NCI-H1092 (cell line): ENCODE measurements around the gene FOXD1.
"Not testable (repeated sequence)": the region's sequence is repeated elsewhere in the genome, so short reads cannot be mapped to it uniquely, and the experiment has no call there.

ENCODE experiments used
- DNase-seq: peaks from one replicate; lab custom pipeline; 2025; lab: John Stamatoyannopoulos, UW

The FOXD1 gene

DNA sequence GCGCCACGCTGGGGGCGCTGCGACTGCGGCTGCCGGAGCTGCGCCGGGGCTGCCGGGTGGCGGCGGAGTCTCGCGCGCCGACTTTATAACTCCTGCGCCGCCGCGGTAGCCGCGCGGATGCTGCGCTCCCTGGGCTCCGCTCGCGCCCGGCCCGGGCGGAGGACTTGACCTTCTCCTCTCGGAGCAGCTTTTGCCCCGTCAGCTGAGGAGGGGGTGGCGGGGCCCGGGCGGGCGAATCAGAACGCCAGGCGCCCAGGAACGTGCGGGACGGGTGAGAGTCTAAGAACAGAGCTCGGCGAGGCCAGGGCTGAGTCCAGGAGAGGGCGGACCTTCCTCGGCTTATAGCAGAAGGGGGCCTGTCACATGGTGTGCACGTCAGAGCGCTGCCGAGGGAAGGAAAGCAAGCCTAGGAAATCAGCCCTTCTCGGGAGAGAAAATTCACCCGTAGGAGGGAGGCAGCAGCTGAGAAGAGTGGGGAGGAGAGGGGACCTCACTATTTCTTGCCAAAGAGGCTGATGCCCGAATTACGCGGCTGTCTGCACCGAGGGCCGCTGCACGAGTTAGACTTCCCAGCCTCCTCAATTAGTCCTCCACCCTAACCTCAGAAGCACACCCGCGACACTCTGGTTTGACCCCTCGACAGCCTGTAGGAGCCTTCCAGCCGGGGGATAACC lies at the start of gene FOXD1:
Gene FOXD1, minus strand, starts transcription at position 315 of the 674 bp plus-strand sequence. CDS start 415 bp downstream, outside the sequence.
- DNase-seq: peak; percentile 84

DNA sequence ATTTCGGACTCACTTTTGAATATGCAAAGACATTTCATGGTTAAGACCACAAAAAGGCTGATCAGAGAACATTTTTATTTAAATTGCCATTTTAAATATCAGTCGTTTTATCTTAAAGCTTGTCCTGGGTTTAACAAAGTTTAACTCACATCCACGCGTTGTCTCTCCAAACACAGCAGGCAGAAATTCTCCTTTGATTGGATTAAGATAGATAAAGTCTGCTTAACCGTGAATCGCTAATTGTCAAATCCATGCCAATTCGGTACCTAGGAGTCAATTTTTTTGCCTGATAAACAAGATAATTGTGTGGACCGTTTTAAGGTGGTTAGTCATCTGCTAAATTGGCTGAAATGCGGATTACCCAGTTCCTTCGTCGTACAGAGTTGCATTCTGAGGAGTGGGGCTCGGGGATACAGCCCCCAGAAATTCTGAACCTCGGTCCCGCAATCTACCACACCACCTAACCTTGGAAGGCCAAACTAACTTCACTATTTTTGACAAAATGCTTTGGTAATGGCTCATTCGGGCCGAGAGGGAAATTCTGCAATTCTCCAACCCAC lies 49.0 kb upstream of the FOXD1 start:
- no peak for DNase-seq

DNA sequence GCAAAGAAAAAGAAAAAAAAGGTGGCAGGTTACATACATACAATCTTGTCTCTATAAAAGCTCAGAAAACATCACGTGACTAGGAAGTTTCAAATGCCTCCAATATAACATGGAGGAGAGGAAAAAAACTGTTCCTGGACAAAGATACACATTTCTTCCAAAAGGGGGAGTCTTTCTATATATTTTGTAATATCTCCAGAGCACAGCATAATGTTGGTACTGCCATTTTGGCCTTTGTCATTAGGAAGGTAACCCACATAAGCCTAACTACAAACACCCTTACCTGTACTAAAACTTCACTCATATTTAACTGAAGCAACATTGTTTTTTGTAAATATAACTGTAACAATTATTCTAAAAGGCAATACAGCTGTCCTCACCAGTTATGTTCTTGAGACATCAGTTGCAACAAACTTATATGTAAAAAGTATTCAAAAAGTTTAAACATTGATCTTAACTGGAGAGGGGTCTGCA lies 48.4 kb upstream of the FOXD1 start:
- DNase-seq: peak; percentile 8

DNA sequence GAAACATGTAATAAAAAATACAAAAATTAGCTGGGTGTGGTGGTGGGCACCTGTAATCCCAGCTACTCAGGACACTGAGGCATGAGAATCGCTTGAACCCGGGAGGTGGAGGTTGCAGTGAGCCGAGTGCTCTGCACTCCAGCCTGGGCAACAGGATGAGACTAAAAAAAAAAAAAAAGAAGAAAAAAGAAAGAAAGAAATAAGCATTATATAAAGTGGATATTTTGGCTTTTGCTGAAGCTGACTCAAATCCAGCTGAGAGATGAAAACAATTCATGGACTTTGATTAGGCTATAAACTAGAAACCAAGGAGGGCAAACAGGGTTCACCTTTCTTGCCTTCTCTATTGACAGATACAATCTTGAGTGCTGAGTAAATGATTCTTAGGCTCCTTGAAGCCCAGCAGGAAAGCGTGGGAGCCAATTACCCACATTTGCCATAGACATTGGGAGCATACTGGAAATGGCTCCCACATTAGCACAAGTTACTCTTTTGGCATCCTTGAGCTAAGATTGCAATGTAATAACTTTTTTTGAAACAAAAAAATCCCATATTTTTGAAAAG lies 47.3 kb upstream of the FOXD1 start:
- DNase-seq: no peak

DNA sequence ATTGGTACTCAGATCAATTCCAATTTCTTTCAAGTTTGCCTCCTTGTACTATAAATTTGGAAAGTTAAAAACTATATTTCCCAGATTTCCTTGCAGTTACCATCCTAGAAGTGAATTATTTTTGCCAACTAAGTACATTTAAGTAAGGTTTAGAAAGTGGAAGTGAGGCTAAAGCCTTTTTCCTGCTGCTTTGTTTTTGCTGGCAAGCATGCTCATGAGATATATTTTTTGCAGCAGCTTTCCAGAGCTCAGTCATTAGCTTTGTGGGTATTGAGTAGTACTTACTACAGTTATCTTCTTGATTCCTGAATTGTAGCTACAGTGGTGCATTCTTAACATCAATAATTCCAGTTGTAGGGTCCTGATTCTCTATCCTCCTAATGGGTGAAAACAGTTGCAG lies 46.1 kb upstream of the FOXD1 start:
- DNase-seq: no peak

DNA sequence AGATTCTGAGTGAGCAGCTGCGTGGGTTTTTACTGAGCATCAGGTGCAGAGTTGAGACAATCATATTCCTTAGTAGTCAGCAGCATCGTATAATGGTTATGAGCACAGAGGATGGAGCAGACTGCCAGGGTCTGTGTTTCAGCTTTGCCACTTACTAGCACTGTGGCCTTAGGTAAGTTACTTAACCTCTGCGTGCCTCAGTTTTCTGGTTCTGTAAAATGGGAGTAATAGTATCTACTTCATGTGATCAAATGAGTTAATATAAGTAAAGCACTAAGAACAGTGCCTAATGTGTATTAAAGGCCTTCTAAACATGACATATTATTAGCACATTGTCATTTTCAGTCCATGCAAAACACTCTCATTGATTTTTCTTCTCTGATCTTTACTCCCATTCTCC lies 44.8 kb upstream of the FOXD1 start:
- DNase-seq: no peak

DNA sequence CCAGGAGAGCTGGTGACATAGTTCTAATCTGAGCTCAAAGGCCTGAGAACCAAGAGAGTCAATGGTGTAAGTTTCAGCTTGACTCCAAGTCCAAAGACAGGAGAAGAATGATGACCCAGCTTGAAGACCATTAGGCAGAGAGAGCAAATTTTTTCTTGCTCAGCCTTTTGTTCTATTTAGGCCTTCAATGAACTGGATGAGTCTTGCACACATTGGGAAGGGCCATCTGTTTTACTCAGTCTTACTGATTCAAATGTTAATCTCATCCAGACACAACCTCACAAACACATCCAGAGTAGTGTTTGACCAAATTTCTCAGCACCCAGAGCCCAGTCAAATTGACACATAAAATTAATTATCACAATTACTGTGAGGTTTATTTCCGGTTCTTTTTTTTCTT lies 42.6 kb upstream of the FOXD1 start:
- no peak for DNase-seq

DNA sequence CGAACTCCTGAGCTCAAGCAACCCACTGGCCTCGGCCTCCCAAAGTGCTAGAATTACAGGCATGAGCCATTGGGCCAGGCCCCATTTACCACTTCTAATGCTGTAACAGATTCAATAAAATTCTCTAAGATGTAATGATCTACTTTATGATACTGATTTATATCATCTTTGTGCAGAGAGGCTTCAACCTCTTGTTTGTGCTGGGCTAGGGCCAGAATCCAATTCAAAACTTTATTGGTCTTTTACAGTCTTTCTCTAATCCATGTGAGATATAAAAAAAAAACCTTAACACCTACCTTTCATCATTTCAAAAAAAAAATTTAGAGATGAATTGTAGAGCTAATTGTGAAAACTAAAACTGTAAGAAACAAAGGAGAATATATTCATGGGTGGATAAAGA lies 41.5 kb upstream of the FOXD1 start:
- no peak for DNase-seq

DNA sequence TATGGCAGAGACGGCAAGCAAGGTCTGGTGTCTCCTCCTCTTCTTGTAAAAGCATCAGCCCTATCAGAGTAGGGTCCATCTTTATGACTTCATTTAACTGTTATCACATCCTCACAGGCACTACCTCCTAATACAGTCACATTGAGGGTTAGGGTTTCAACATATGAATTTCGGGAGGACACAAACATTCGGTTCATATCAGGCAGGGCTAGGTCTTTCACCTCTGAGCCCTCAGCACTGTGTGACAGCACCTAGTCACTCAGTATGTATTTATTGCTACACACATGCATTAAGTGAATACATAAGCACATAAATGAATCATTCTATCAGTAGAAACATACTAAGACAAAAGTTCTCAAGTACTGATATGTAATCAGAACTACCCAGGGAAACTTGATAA lies 40.2 kb upstream of the FOXD1 start:
- no peak for DNase-seq

DNA sequence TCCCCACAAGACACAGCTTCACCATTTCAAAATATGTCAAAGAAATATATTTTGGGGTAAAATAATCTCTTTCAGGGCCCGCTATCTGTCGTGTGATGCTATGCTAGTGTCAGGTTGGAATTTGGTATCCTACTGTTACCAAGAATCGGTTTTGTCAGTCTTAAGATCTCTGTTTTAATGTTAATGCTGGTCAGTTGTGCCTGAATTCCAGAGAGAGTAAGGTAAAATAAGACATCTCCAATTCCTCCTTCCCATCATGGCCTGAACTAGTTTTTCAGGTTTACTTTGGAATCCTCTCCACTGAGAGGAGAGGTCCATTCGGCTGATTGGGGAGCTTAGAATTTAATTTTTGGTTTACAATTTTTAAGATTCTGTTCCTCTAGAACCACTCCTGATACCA lies 39.2 kb upstream of the FOXD1 start:
- DNase-seq: no peak

DNA sequence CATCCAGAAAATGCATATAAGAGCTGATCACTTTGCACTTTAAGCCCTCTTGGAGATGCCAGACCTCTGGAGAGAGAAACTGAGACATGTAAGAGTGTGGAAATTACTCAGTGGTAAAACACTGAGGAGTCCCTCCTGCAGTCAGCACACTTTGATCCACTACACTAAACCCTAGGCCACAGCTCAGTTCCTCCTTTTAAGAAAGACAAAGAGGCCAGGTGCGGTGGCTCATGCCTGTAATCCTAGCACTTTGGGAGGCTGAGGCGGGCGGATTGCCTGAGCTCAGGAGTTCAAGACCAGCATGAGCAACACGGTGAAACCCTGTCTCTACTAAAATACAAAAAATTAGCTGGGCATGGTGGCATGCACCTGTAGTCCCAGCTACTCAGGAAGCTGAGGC lies 38.7 kb upstream of the FOXD1 start:
- not testable (repeated sequence) for DNase-seq

DNA sequence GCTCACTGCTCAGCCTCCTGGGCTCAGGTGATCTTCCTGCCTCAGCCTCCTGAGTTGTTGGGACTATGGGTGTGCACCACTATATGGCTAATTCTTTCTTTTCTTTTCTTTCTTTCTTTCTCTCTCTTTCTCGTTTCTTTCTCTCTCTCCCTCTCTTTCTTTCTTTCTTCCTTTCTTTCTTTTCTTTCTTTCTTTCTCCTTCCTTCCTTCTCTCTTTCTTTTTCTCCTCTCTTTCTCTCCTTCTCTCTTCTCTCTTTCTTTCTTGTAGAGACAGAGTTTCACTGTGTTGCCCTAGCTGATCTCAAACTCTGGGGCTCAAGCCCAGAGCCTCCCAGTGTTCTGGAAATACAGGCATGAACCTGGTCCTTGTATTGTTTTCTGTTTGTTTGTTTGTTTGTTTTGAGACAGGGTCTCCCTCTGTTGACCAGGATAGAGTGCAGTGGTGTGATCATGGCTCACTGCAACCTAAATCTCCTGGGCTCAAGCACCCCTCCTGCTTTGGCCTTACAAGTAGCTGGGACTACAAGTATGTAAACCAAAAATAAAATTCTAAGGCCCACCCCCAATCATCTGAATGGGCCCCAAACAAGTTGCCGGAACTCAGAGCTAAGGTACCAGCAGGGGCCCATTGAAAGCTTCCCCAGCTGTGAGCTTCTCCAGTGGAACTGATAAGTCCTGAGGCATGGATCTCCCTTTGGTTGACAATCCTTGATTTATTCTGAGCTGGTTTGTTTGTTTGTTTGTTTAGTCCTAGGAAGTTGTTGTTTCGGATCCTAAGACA lies 37.7 kb upstream of the FOXD1 start:
- no peak for DNase-seq

DNA sequence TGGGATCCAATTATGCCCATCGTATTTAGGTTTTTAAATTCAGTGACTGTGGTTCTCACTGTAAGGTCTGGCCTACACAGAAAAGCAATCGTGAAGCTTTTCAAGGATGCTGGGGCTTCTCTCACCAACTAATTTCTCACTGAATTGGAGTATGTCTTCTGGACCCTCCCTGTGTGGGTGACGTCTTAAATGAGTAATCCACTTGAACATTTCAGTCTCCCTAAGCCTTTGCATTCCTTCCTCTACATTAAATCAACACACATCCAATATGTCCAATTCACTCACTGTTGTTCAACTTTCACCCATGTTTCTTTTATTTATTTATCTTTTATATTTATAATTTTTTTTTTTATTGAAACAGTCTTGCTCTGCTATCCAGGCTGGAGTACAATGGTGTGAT lies 37.1 kb upstream of the FOXD1 start:
- DNase-seq: no peak

DNA sequence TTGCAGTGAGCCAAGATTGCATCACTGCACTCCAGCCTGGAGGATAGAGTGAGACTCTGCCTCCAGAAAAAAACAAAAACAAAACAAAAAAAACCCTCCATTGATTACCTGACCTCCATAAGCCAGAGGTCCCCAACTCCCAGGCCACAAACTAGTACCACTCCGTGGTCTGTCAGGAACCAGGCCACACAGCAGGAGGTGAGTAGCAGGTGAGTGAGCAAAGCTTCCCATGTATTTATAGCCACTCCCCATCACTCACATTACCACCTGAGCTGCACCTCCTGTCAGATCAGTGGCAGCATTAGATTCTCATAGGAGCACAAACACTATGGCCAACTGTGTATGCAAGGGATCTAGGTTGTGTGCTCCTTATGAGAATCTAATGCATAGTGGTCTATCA lies 35.9 kb upstream of the FOXD1 start:
- DNase-seq: no peak

DNA sequence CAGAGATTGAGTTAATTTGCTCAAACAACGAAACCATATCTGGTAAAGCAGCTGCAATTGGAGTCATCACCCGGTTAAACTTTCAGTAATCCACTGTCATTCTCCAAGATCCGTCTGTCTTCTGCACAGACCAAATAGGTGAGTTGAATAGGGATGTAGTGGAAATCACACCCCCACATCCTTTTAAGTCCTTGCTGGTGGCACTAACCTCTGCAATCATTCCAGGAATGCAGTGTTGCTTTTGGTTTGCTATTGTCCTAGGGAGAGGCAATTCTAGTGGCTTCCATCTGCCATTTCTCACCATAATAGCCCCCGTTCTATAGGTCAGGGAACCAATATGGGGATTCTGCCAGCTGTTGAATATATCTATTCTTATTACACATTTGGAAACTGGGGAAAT lies 35.1 kb upstream of the FOXD1 start:
- DNase-seq: no peak

DNA sequence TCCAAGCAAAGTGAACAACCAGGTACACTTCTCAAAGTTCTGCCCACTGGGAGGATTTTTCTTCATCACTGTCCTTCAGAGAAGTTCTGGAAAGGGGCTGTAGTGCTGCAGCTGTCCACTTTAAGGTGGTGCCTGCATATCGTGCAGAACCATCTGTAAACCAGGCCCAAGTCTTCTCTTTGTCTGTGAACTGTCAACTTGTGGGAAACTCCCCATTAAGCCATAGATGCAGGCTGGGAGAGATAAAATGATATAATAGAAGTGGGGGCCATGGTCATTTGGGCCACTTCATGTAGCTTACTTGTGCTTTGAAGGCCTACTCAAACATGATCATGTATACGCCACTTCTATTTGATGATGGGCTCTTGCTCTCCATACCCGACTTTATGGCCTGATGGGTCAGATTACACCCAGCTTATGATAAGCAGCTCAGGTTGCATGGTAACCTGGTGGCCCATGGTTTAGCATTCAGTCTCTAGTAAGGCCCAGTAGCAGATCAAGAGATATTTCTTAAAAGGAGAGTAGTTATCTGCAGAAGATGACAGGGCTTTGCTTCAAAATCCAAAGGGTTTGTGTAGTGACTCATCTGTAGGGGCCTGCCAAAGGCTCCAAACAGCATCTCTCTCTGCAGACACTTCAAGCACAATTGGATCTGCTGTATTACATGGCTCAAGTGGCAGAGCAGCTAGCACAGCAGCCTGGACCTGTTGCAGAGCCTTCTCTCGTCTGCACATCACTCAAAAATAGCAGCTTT lies 34.0 kb upstream of the FOXD1 start:
- peak; percentile 40 for DNase-seq

DNA sequence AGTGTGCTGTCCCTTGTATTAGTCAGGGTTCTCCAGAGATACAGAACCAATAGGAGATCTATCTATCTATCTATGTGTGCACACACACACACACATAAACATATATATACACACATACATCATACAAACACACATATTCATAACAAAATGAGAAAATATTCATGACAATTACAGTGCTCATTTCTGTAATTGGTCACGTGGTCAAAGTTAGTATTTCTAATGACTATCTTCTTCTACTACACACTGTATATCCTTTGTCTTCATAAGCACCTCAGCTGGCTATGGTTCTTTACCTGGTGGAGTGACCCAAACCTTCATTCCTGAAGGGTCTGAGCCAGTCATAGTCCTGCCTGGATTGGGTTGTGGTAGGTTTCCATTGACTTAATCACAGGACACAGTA lies 31.9 kb upstream of the FOXD1 start:
- DNase-seq: no peak

DNA sequence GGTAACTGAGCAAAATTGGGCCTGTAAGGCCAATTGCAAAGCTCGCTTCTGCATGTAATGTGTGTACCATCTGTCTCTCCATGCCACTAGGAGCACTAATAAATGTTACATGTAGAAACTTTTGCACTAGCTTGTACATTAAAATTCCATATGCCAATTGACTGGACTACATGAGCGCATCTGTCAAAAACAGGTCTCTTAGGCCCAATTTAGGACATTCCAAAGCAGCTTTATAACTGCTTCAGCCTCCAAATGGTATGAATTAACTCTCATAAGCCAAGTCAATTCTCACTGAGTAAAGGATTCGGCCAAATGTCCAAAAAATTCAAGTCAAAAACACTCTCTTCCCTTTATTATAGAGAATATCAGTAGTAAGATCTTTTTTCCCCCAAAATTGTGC lies 23.5 kb upstream of the FOXD1 start:
- no peak for DNase-seq

DNA sequence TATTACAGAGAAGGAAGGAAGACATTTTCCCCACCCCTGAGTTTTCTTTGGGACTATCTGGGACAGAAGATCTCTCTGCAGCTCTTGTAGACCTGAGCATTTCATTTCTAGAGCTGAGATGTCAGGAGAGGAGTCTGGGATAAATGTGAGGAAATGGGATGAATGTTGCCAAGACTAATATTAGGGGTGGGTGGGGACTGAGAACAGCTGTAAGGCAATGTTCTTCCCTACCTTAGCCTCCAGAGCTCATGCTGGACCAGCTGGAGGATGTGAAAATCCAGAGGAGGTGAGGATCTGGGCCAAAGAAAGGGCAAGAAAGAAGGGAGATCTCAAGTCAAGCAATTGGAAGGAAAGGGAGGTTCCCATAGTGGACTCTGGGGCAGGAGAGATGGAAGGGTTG lies 23.1 kb upstream of the FOXD1 start:
- DNase-seq: no peak

DNA sequence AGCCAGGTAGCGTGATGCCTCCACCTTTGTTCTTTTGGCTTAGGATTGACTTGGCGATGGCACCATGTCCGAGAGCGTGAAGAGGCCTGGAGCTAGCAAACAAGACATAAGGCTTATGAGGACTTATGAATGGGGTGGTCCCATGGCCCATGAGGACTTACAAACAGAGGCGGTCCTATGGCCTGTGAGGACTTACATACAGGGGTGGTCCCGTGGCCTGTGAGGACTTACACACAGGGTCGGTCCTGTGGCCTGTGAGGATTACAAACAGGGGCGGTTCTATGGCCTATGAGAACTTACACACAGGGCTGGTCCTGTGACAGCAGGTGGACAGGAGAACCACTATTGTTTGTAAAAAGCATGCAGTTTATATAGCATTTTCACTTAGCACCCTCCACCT lies 21.3 kb upstream of the FOXD1 start:
- DNase-seq: no peak

DNA sequence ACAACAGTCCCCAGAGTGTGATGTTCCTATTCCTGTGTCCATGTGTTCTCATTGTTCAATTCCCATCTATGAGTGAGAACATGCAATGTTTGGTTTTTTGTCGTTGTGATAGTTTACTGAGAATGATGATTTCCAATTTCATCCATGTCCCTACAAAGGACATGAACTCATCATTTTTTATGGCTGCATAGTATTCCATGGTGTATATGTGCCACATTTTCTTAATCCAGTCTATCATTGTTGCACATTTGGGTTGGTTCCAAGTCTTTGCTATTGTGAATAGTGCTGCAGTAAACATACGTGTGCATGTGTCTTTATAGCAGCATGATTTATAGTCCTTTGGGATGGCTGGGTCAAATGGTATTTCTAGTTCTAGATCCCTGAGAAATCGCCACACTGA lies 20.1 kb upstream of the FOXD1 start:
- DNase-seq: not testable (repeated sequence)

DNA sequence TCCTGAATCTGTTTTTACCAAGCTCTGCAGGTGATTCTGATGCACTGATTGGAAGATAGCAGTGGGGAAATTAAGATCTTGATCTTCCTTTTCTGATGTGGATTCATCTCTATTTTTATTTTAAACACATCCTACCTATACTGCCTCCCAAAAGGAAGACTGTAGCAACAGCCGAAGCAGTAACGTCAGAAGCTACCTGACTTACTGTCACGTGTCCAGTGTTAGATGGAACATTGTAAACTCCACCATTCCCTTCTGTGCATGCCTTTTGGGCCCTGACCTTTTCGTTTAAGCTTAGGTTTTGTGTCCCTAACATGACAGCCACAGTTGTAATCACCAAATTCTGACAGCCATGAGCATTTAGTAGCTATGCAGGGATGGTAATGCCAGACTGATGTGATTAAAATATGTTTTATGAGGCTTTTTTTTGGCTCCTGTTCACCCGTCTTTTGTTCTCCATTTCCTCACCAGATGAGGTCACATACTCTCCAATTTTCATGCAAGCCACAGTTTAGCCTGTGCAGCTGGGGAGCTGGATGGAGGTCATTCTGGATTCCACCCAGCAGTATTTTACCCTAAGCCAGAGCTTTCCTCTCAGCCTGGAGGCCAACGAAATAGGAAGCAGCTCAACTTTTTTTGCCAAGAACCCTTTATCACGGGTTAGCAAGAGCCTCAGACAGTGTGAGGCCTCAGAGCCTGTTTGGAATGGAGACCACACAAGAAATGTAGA lies 15.6 kb upstream of the FOXD1 start:
- DNase-seq: no peak
